Lower leg skin (tissue), 3 donors: ENCODE results near the gene JMJD1C.

ENCODE experiments used
- POLR2A ChIP-seq, 2 donors: fragments of 450-650 bp; IDR thresholded peaks; one replicate each; pipeline ENCODE4 v1.6.1; 2016 to 2017; ENCODE audit warnings: antibody characterized with exemption in 2 of 2, mild to moderate bottlenecking in 1 of 2, moderate library complexity in 1 of 2
- TF ChIP-seq, protein P1 (sequence below), 3 donors: fragments of 450-650 bp; IDR thresholded peaks; one replicate each; pipeline ENCODE4 v1.5.1; 2016; ENCODE audit warnings: antibody characterized with exemption in 3 of 3, mild to moderate bottlenecking in 3 of 3, moderate library complexity in 2 of 3

DNA sequence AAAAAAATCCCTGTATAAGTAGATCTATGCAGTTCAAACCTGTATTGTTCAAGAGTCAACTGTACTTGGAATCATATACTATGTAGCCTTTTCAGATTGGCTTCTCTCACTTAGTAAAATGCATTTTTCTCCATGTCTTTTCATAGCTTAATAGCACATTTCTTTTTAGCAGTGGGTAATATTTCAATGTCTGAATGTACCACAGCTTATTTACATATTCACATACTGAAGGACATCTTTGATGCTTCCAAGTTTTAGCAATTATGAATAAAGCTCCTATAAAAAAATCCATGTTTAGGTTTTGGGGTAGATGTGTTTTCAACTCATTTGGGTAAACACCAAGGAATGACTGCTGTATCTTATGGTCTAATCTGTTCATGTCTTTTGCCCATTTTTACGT is 177.6 kb downstream of the JMJD1C start:
- TF ChIP-seq, protein P1, sequence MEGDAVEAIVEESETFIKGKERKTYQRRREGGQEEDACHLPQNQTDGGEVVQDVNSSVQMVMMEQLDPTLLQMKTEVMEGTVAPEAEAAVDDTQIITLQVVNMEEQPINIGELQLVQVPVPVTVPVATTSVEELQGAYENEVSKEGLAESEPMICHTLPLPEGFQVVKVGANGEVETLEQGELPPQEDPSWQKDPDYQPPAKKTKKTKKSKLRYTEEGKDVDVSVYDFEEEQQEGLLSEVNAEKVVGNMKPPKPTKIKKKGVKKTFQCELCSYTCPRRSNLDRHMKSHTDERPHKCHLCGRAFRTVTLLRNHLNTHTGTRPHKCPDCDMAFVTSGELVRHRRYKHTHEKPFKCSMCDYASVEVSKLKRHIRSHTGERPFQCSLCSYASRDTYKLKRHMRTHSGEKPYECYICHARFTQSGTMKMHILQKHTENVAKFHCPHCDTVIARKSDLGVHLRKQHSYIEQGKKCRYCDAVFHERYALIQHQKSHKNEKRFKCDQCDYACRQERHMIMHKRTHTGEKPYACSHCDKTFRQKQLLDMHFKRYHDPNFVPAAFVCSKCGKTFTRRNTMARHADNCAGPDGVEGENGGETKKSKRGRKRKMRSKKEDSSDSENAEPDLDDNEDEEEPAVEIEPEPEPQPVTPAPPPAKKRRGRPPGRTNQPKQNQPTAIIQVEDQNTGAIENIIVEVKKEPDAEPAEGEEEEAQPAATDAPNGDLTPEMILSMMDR (IDR thresholded peaks at IDR 0.05), result no peak
- no peak for TF ChIP-seq POLR2A (IDR thresholded peaks at IDR 0.05)
